Tibial nerve (tissue), 4 donors: ENCODE measurements around the gene SLC31A1. TPM values are rescaled to one million over a fixed set of nuclear protein-coding genes. Genes with fewer than 3 reads are reported as not detected.

Experiments used
- DNase-seq, 2 donors: peaks; one replicate each; pipeline ENCODE4 v3.0.0-alpha.2; 2019; ENCODE audit warnings: low spot score in 2 of 2
- H3K27ac ChIP-seq, 4 donors: fragments of 200-600 bp; sonication (generic) in 3 of 4; one replicate each; pipeline ENCODE4 v1.5.1; 2017 to 2019; ENCODE audit warnings: mild to moderate bottlenecking in 1 of 4
- H3K27me3 ChIP-seq, 2 donors: fragments of 200-600 bp; sonication (generic) in 1 of 2; one replicate each; pipeline versions ENCODE4 v1.5.1 to v1.6.0; 2017 to 2019
- H3K36me3 ChIP-seq, 3 donors: fragments of 200-600 bp; sonication (generic); one replicate each; pipeline ENCODE4 v1.5.1; 2018 to 2019
- H3K4me1 ChIP-seq, 4 donors: fragments of 200-600 bp; sonication (generic) in 3 of 4; one replicate each; pipeline ENCODE4 v1.5.1; 2017 to 2019
- H3K4me3 ChIP-seq, 4 donors: fragments of 200-600 bp; sonication (generic) in 3 of 4; one replicate each; pipeline ENCODE4 v1.5.1; 2017 to 2019; ENCODE audit warnings: mild to moderate bottlenecking in 1 of 4, moderate library complexity in 1 of 4
- H3K9me3 ChIP-seq, 4 donors: fragments of 200-600 bp; sonication (generic) in 3 of 4; one replicate each; pipeline ENCODE4 v1.5.1; 2017 to 2019
- EP300 ChIP-seq, 2 donors: sonication (generic); formaldehyde crosslinking; IDR thresholded peaks; one replicate each; pipeline ENCODE4 v1.6.1; 2017; ENCODE audit warnings: antibody characterized with exemption in 2 of 2, mild to moderate bottlenecking in 1 of 2
- POLR2A ChIP-seq, 2 donors: fragments of 450-650 bp; IDR thresholded peaks; one replicate each; pipeline ENCODE4 v1.6.1; 2017; ENCODE audit warnings: antibody characterized with exemption in 2 of 2, mild to moderate bottlenecking in 2 of 2, moderate library complexity in 2 of 2
- WGBS, 2 donors: methylation state at CpG; one replicate each; pipeline ENCODE4 v1.1.5; 2018; 5-methylcytosine and 5-hydroxymethylcytosine counted together
- total RNA-seq, 4 donors: library from RNA; depleted of rRNA; stranded (reverse); fragments of >200 nt; gene quantifications; one replicate each; pipeline ENCODE4 v1.1.0, GENCODE V29; 2016
- TF ChIP-seq, protein P1 (sequence below), 5 experiments: fragments of 200-600 bp in 3 of 5; fragments of 450-650 bp in 2 of 5; sonication (generic) in 3 of 5; IDR thresholded peaks; one replicate each; pipeline ENCODE4 v1.5.1; 2016 to 2019; ENCODE audit warnings: antibody characterized with exemption in 5 of 5, mild to moderate bottlenecking in 3 of 5, moderate library complexity in 2 of 5

Gene SLC31A1
- total RNA-seq, 4 donors from 2014 or later, result 6.5 to 12.9 (median 10.6) TPM

DNA sequence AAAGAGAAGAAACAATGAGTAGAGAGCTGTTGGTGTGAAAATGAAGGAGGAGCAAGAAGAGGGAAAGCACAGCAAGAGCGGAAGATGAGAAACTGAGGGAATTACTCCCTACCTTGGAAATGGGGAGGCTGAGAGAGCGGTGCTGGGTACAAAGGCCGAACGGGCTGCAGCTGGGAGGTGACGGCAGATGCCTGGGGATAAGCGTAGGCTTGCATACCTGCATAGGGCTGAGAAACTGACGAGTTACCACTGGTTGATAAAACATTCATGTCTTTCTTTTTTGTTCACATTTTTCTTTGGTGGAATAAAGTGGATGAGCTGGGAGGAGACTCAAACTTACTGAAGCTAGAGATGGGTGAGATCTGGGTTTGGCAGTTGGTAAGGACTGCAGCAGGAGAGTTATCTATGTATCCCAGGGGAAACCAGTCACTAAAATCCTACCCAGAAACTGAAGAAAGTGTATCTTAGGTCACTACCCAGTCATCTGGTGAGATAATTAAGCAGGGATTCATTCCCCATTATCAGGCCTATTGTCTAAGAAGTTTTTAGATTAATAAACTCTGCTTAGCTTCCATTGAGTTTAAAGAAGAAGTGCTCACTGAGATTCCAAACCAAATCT, 35.1 kb upstream of the SLC31A1 start:
- WGBS, 2 donors, result 94 to 99% methylated on average over 7 of the region's 7 CpGs
- Histone ChIP-seq H3K36me3 (peaks cover 0 to 90% (median 32%) of the 10 kb centered on the region in 3 donors), H3K27ac (no peak overlapping the region), H3K9me3 (no peaks in the 10 kb centered on the region), H3K4me1 (no peaks in the 10 kb centered on the region), H3K27me3 (no peaks in the 10 kb centered on the region), H3K4me3 (no peak overlapping the region)
- no peak for DNase-seq
- TF ChIP-seq, protein P1, sequence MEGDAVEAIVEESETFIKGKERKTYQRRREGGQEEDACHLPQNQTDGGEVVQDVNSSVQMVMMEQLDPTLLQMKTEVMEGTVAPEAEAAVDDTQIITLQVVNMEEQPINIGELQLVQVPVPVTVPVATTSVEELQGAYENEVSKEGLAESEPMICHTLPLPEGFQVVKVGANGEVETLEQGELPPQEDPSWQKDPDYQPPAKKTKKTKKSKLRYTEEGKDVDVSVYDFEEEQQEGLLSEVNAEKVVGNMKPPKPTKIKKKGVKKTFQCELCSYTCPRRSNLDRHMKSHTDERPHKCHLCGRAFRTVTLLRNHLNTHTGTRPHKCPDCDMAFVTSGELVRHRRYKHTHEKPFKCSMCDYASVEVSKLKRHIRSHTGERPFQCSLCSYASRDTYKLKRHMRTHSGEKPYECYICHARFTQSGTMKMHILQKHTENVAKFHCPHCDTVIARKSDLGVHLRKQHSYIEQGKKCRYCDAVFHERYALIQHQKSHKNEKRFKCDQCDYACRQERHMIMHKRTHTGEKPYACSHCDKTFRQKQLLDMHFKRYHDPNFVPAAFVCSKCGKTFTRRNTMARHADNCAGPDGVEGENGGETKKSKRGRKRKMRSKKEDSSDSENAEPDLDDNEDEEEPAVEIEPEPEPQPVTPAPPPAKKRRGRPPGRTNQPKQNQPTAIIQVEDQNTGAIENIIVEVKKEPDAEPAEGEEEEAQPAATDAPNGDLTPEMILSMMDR (IDR thresholded peaks at IDR 0.05), result no peak
- TF ChIP-seq POLR2A (IDR thresholded peaks at IDR 0.05) (no peak), EP300 (IDR thresholded peaks at IDR 0.05) (no peak)

DNA sequence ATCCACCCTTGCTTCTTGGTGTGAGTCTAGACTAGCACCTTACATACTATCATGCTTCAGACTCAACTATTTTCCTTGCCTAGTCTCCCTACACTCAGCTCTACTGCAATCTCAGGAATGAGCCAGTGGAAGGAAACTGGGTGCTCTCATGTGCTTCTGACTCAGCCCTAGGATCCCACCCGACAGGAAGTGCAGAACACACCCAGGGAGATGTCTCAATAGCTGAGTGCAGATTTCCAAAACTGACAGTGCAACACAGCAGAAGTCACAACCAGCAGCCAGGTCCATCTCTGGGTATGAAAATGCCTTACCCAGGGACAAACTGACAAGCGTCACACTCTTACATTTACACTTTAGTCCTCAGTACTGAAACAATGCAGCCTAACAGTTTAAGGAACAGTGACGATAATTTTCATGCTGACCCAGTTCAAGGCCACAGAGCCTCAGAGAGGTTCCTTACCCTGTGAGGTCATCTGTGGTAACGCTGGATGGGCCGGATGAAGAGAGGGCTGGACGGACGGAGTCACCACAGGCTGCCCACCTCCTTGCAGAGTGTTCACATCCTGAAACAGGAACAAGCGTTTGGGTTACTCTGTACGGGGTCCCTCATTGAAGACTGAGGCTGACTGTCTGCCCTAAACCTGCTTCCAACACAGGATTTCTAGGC, 33.3 kb upstream of the SLC31A1 start:
- DNase-seq, result peak; percentile 26 to 71
- H3K4me1 ChIP-seq, result no peaks in the 10 kb centered on the region
- no peaks in the 10 kb centered on the region for H3K27me3 ChIP-seq
- peak overlapping the region in 2 of 4 donors; percentile 62 to 69 for H3K27ac ChIP-seq
- H3K9me3 ChIP-seq, result no peaks in the 10 kb centered on the region
- H3K4me3 ChIP-seq, result peak overlapping the region in 1 of 4 donors; percentile 10
- H3K36me3 ChIP-seq, result peaks cover 0 to 89% (median 18%) of the 10 kb centered on the region in 3 donors
- TF ChIP-seq, protein P1 (IDR thresholded peaks at IDR 0.05), result no peak
- TF ChIP-seq EP300 (IDR thresholded peaks at IDR 0.05) (peak in 1 of 2 donors; percentile 79), POLR2A (IDR thresholded peaks at IDR 0.05) (no peak)
- 77 to 84% methylated on average over 9 of the region's 9 CpGs for WGBS, 2 donors

DNA sequence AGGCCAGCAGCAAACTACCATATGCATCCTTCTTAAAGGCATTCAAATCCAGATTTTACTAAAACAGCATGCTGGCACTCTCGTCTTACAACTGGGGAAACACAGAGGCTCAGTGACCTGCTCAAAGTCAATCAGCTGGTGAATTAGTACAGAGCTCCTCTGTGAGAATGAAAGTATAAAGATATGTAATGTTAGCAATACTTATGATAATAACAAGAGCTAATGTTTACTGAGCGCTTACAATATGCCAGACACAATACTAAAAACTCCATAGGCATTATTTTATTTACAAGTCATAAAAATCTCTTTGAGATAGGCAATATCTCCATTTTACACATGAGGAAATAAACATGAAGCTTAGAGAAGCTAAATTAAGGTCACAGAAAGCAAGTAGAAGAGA, 28.9 kb upstream of the SLC31A1 start:
- Histone ChIP-seq H3K27ac (no peak overlapping the region), H3K27me3 (no peaks in the 10 kb centered on the region), H3K4me1 (no peaks in the 10 kb centered on the region), H3K4me3 (no peak overlapping the region), H3K9me3 (no peaks in the 10 kb centered on the region), H3K36me3 (peaks cover 0 to 76% (median 5%) of the 10 kb centered on the region in 3 donors)
- TF ChIP-seq EP300 (IDR thresholded peaks at IDR 0.05) (no peak), POLR2A (IDR thresholded peaks at IDR 0.05) (no peak)
- TF ChIP-seq, protein P1 (IDR thresholded peaks at IDR 0.05), result no peak
- DNase-seq, result no peak
- 77 to 89% methylated on average over 2 of the region's 2 CpGs for WGBS, 2 donors

DNA sequence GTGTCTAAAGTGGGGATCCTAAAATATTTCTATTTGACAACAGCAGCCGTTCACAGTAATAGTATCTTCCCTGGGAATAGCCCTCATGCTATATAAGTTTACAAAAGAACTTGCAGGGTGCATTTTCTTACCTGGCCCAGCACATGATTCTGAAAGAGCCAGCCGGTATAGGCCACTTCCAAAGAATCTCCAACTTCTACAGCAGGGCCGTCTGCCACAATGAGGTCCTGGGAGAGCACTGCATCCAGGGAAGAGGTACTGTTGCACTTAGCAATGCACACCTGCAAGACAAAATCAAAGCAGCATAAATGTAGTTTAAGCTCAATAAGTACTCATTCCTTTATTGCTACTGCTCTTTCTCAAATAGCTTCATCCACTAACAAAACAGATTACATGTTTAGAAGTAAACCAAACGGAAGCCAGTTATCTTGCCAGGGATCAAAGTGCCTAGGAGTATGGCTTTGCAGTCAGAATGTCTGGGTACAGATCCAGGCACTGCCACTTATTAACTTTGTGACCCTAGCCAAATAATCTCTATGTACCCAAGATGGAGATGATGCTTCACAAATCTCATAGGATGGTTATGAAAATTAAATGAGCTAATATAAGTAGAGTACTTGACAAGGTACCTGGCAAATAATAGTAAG, 21.5 kb upstream of the SLC31A1 start:
- H3K4me1 ChIP-seq, result no peaks in the 10 kb centered on the region
- H3K27me3 ChIP-seq, result no peaks in the 10 kb centered on the region
- no peak overlapping the region for H3K27ac ChIP-seq
- WGBS, 2 donors, result 93 to 94% methylated on average over 4 of the region's 4 CpGs
- H3K4me3 ChIP-seq, result no peak overlapping the region
- no peak for DNase-seq
- TF ChIP-seq EP300 (IDR thresholded peaks at IDR 0.05) (no peak), POLR2A (IDR thresholded peaks at IDR 0.05) (no peak)
- TF ChIP-seq, protein P1 (IDR thresholded peaks at IDR 0.05), result no peak
- peaks cover 2 to 95% (median 20%) of the 10 kb centered on the region in 3 donors for H3K36me3 ChIP-seq
- no peaks in the 10 kb centered on the region for H3K9me3 ChIP-seq

DNA sequence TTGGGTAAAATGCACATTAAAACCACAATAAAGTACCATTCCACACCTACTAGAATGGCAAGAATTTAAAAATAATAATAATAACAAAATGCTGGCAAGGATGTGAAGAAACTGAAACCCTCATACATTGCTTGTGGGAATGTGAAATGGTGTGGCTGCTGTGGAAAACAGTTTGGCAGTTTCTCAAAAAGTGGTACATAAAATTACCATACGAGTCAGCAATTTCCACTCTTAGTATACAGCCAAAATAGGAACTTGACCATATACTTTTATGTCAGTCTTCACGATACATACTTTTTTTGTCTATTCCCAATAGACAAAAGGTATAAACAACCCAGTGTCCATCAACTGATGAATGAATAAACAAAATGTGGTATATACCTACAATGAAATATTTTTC, 15.9 kb upstream of the SLC31A1 start:
- 76 to 83% methylated on average over 2 of the region's 2 CpGs for whole genome bisulfite sequencing, 2 donors
- Histone ChIP-seq H3K4me3 (no peak overlapping the region), H3K4me1 (no peaks in the 10 kb centered on the region), H3K36me3 (peaks cover 0 to 100% (median 0%) of the 10 kb centered on the region in 3 donors), H3K27me3 (no peaks in the 10 kb centered on the region), H3K9me3 (no peaks in the 10 kb centered on the region), H3K27ac (no peak overlapping the region)
- DNase-seq, result no peak
- TF ChIP-seq, protein P1 (IDR thresholded peaks at IDR 0.05), result no peak
- no peak for TF ChIP-seq EP300 (IDR thresholded peaks at IDR 0.05)
- TF ChIP-seq POLR2A (IDR thresholded peaks at IDR 0.05), result no peak
